ENCODE results near the gene TSPEAR. TPM values are rescaled to one million over a fixed set of nuclear protein-coding genes. Genes with fewer than 3 reads are reported as not detected.
"Not testable (repeated sequence)": the region's sequence is repeated elsewhere in the genome, so short reads cannot be mapped to it uniquely, and the experiment has no call there.

TSPEAR gene
- total RNA-seq, 2 donors from 2014 or later: not detected

DNA sequence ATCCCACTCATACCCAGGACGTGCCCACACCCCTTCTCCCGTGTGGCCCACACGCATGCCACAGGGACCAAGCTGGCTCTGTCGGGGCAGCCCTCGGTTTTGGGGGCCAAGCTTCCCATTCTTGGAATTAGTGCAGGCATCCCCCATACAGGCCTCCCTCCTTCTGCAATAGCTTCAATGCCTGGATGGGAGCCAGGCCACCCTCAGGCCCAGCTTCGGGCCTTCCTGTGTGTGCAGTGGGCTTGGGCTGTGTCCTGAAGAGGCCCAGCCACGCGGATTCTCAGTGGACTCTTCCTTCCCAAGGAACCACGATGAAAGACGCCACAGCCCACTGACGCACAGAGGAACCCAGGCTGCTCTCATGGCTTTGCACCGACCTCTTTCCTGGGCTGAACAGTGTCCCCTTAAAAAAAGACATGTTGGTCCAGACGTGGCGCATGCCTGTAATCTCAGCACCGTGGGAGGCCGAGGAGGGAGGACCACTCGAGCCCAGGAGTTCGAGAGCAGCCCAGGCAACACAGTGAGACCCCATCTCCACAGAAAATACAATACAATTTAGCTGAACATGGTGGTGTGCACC lies 61.8 kb downstream of the TSPEAR start:
- no peaks in the 10 kb centered on the region for H3K9me3 ChIP-seq
- DNase-seq (ENCODE audit: low spot score): no peak
- TF ChIP-seq, protein P1, sequence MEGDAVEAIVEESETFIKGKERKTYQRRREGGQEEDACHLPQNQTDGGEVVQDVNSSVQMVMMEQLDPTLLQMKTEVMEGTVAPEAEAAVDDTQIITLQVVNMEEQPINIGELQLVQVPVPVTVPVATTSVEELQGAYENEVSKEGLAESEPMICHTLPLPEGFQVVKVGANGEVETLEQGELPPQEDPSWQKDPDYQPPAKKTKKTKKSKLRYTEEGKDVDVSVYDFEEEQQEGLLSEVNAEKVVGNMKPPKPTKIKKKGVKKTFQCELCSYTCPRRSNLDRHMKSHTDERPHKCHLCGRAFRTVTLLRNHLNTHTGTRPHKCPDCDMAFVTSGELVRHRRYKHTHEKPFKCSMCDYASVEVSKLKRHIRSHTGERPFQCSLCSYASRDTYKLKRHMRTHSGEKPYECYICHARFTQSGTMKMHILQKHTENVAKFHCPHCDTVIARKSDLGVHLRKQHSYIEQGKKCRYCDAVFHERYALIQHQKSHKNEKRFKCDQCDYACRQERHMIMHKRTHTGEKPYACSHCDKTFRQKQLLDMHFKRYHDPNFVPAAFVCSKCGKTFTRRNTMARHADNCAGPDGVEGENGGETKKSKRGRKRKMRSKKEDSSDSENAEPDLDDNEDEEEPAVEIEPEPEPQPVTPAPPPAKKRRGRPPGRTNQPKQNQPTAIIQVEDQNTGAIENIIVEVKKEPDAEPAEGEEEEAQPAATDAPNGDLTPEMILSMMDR (IDR thresholded peaks at IDR 0.05): no peak
- ATAC-seq (ENCODE audit: insufficient number of reproducible peaks, low FRiP score, low read depth): no peak
- H3K27me3 ChIP-seq (replicated peaks; ENCODE audit: insufficient read depth): no peaks in the 10 kb centered on the region
- H3K4me1 ChIP-seq (ENCODE audit: control insufficient read depth in 1 of 2, low read depth in 2 of 2): no peaks in the 10 kb centered on the region
- no peak overlapping the region for H3K4me3 ChIP-seq
- H3K36me3 ChIP-seq: no peaks in the 10 kb centered on the region
- no peak overlapping the region for H3K27ac ChIP-seq

DNA sequence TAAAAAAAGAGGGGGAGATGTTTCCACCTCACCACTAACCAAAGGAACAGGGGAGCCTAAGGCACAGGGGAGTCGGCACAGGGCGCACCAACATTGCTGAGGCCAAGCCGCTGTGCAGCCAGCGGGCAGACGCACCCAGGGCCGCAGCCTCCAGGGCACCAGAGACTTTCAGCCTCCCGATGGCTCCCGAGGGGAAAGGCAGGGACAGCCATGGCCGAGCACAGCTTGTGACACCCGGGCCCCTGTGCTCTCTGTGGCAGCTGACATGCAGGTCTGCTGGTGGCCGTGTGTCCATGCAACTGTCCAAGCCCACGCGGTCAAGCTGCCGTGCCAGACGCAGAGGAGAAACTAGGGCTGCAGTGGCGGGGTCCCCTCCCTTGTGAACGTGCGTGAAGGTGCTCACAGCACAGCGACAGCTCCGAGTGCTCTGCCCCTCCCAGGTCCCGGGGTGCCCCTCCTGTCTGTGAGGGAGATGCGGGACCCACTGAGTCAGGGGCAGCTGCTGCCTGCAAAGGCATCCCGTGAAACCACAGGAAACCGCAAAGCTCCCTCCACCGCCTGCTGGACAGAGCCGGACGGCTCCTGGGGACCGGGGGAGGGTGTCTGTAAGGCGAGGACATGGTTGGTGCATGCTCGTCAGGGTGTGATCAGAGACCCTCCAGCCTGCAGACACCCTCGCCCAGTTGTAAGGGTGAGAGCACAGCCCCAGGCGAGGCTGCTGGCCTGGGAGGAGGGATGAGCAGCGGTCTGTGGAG lies 62.6 kb downstream of the TSPEAR start:
- Histone ChIP-seq H3K36me3 (no peaks in the 10 kb centered on the region), H3K4me3 (no peak overlapping the region), H3K9me3 (no peaks in the 10 kb centered on the region), H3K27ac (no peak overlapping the region), H3K27me3 (replicated peaks; ENCODE audit: insufficient read depth) (no peaks in the 10 kb centered on the region), H3K4me1 (ENCODE audit: control insufficient read depth in 1 of 2, low read depth in 2 of 2) (no peaks in the 10 kb centered on the region)
- no peak for DNase-seq (ENCODE audit: low spot score)
- TF ChIP-seq, protein P1 (IDR thresholded peaks at IDR 0.05): no peak
- no peak for ATAC-seq (ENCODE audit: insufficient number of reproducible peaks, low FRiP score, low read depth)

DNA sequence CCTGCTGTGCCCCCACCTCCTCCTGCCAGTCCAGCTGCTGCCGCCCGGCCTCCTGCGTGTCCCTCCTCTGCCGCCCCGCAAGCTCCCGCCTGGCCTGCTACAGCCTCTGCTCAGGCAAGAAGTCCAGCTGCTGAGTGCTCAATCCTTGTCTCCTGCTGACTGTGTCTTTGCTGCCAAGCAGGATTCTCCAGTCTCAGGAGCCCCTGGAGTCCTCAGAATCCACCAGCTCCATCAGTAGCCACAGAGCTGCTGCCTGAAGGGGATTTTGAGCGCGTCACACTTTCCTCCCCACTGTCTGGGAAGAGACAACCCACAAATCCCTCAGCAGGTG lies 64.2 kb downstream of the TSPEAR start:
- ATAC-seq (ENCODE audit: insufficient number of reproducible peaks, low FRiP score, low read depth) (no peak), DNase-seq (ENCODE audit: low spot score) (no peak)
- TF ChIP-seq, protein P1 (IDR thresholded peaks at IDR 0.05): no peak
- no peak overlapping the region for H3K27ac ChIP-seq
- no peak overlapping the region for H3K4me3 ChIP-seq
- no peaks in the 10 kb centered on the region for H3K4me1 ChIP-seq (ENCODE audit: control insufficient read depth in 1 of 2, low read depth in 2 of 2)
- no peaks in the 10 kb centered on the region for H3K9me3 ChIP-seq
- no peaks in the 10 kb centered on the region for H3K27me3 ChIP-seq (replicated peaks; ENCODE audit: insufficient read depth)
- H3K36me3 ChIP-seq: no peaks in the 10 kb centered on the region

DNA sequence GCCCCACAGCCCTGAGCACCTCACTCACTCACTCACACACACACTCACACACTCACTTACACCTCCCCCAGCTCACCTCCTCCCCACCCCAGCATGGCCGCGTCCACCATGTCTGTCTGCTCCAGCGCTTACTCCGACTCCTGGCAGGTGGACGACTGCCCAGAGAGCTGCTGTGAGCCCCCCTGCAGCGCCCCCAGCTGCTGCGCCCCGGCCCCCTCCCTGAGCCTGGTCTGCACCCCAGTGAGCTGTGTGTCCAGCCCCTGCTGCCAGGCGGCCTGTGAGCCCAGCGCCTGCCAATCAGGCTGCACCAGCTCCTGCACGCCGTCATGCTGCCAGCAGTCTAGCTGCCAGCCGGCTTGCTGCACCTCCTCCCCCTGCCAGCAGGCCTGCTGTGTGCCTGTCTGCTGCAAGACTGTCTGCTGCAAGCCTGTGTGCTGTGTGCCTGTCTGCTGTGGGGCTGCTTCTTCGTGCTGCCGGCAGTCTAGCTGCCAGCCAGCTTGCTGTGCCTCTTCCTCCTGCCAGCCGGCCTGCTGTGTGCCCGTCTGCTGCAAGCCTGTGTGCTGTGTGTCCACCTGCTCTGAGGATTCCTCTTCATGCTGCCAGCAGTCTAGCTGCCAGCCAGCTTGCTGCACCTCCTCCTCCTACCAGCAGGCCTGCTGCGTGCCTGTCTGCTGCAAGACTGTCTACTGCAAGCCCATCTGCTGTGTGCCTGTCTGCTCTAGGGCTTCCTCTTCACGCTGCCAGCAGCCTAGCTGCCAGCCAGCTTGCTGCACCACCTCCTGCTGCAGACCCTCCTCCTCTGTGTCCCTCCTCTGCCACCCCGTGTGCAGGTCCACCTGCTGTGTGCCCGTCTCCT lies 64.8 kb downstream of the TSPEAR start, which contains the start of gene KRTAP10-11:
Gene KRTAP10-11 (plus strand): TSS at position 49 of the 856 bp plus-strand sequence. CDS start 45 bp downstream, at position 94.
- not testable (repeated sequence) for DNase-seq (ENCODE audit: low spot score); H3K27ac ChIP-seq; ATAC-seq (ENCODE audit: insufficient number of reproducible peaks, low FRiP score, low read depth); H3K4me3 ChIP-seq; H3K36me3 ChIP-seq; H3K27me3 ChIP-seq (replicated peaks; ENCODE audit: insufficient read depth); H3K4me1 ChIP-seq (ENCODE audit: control insufficient read depth in 1 of 2, low read depth in 2 of 2); H3K9me3 ChIP-seq

DNA sequence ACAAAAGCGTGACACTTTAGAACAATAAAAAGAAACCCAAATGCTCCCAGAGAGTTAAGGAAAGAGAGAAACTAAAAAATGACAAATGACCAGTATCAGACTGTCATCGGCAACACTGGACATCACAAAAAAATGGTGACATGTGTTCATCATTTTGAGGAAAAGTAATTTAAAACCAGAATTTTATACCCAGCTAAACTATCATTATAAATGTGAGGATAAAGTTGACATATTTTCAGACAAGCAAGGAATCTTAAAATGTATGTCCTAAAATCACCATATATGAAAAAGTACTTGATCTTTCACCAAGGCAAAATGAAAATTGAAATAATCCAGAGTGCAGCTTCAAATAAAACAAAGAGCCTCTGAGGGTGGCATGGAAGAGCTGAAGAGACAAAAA lies 66.5 kb downstream of the TSPEAR start:
- Histone ChIP-seq H3K4me3 (no peak overlapping the region), H3K4me1 (ENCODE audit: control insufficient read depth in 1 of 2, low read depth in 2 of 2) (no peaks in the 10 kb centered on the region), H3K9me3 (no peaks in the 10 kb centered on the region), H3K27ac (no peak overlapping the region), H3K36me3 (no peaks in the 10 kb centered on the region), H3K27me3 (replicated peaks; ENCODE audit: insufficient read depth) (no peaks in the 10 kb centered on the region)
- TF ChIP-seq, protein P1 (IDR thresholded peaks at IDR 0.05): no peak
- no peak for DNase-seq (ENCODE audit: low spot score)
- no peak for ATAC-seq (ENCODE audit: insufficient number of reproducible peaks, low FRiP score, low read depth)
